Naive B cell (primary cell): ENCODE data around the gene HACL1. TPM values are rescaled to one million over a fixed set of nuclear protein-coding genes. Genes with fewer than 3 reads are reported as not detected.
A peak's percentile ranks its signal among the peaks of the same experiment; 100 is the strongest.

ENCODE experiments used
- ATAC-seq, 2 donors: fragments of 150-1000 bp; cut with Tn5 transposase; 2 replicates each; pipeline ENCODE4 v1.10.0; 2021; ENCODE audit warnings: low read depth in 2 of 2, mild to moderate bottlenecking in 2 of 2, moderate library complexity in 2 of 2
- DNase-seq: peaks from one replicate; pipeline ENCODE4 v3.0.0; 2022
- H3K27ac Mint-ChIP-seq, 6 donors: one replicate each; pipeline ENCODE4 v1.8.0; 2020 to 2022; ENCODE audit warnings: mild to moderate bottlenecking in 6 of 6, mixed read lengths in 6 of 6, moderate library complexity in 5 of 6, inconsistent platforms in 2 of 6
- H3K27me3 Mint-ChIP-seq, 3 donors: one replicate each; pipeline ENCODE4 v1.8.0; 2021 to 2022; ENCODE audit warnings: mixed read lengths in 3 of 3, mild to moderate bottlenecking in 1 of 3
- H3K36me3 Mint-ChIP-seq, 2 donors: one replicate each; pipeline ENCODE4 v1.8.0; 2020 to 2022; ENCODE audit warnings: mixed read lengths in 2 of 2, inconsistent platforms in 1 of 2, mild to moderate bottlenecking in 1 of 2
- H3K4me1 Mint-ChIP-seq, 3 donors: one replicate each; pipeline ENCODE4 v1.8.0; 2020 to 2022; ENCODE audit warnings: mixed read lengths in 3 of 3, inconsistent platforms in 1 of 3, mild to moderate bottlenecking in 1 of 3, moderate library complexity in 1 of 3
- H3K4me3 Mint-ChIP-seq, 8 donors: one replicate each; pipeline ENCODE4 v1.8.0; 2020 to 2022; ENCODE audit warnings: mild to moderate bottlenecking in 8 of 8, mixed read lengths in 8 of 8, moderate library complexity in 8 of 8, inconsistent platforms in 2 of 8
- H3K9me3 Mint-ChIP-seq, 7 donors: one replicate each; pipeline ENCODE4 v1.8.0; 2020 to 2022; ENCODE audit warnings: mixed read lengths in 7 of 7, mild to moderate bottlenecking in 5 of 7, inconsistent platforms in 2 of 7, moderate library complexity in 1 of 7
- polyA plus RNA-seq, 6 donors: library from polyadenylated mRNA; unstranded; fragments of 300-500 nt; fragmentation: Illumina TruSeq; gene quantifications; one replicate each; pipeline ENCODE4 v1.2.3, GENCODE V29; 2021; ENCODE audit warnings: low read depth in 6 of 6

HACL1 gene
- polyA plus RNA-seq, 6 donors from 2014 or later = 25.5 to 46.4 (median 36.5) TPM

GRCh38 chr3:15585111-15585845, 16.1 kb downstream of the HACL1 start:
- peaks cover 16 to 34% of the 10 kb centered on the region in 2 donors for H3K36me3 Mint-ChIP-seq

GRCh38 chr3:15581471-15582394, 19.6 kb downstream of the HACL1 start:
- DNase-seq (no peak), ATAC-seq (no peak)
- Mint-ChIP-seq H3K27me3 (no peaks in the 10 kb centered on the region), H3K36me3 (peaks cover 21 to 29% of the 10 kb centered on the region in 2 donors), H3K4me1 (peaks cover under 1 to 8% (median 6%) of the 10 kb centered on the region in 3 donors), H3K9me3 (no peaks in the 10 kb centered on the region), H3K27ac (peak overlapping the region in 2 of 6 donors; percentile 40 to 41), H3K4me3 (no peak overlapping the region)

More at GRCh38 chr3:15585111-15585845, 16.1 kb downstream of the HACL1 start:
- no peaks in the 10 kb centered on the region for H3K27me3 Mint-ChIP-seq
- no peaks in the 10 kb centered on the region for H3K9me3 Mint-ChIP-seq
- ATAC-seq (no peak), DNase-seq (no peak)
- H3K4me1 Mint-ChIP-seq = no peaks in the 10 kb centered on the region
- H3K27ac Mint-ChIP-seq = no peak overlapping the region
- no peak overlapping the region for H3K4me3 Mint-ChIP-seq

- Mint-ChIP-seq H3K4me3 (no peak overlapping the region), H3K36me3 (peaks cover 7 to 29% of the 10 kb centered on the region in 2 donors), H3K4me1 (peaks cover 6 to 14% (median 11%) of the 10 kb centered on the region in 3 donors), H3K27ac (peak overlapping the region in 1 of 6 donors; percentile 59), H3K9me3 (no peaks in the 10 kb centered on the region), H3K27me3 (no peaks in the 10 kb centered on the region)
- ATAC-seq = no peak
- DNase-seq = no peak
Observed at GRCh38 chr3:15579051-15579450, 22.3 kb downstream of the HACL1 start.

GRCh38 chr3:15578289-15578867, 23.0 kb downstream of the HACL1 start:
- Mint-ChIP-seq H3K36me3 (peaks cover 7 to 29% of the 10 kb centered on the region in 2 donors), H3K9me3 (no peaks in the 10 kb centered on the region), H3K4me1 (peaks cover 6 to 14% (median 11%) of the 10 kb centered on the region in 3 donors), H3K27me3 (no peaks in the 10 kb centered on the region), H3K27ac (peak overlapping the region in 2 of 6 donors; percentile 26 to 42), H3K4me3 (no peak overlapping the region)
- no peak for DNase-seq
- ATAC-seq = no peak

- DNase-seq (peak; percentile 5), ATAC-seq (peak; percentile 32 to 51)
- Mint-ChIP-seq H3K27me3 (no peaks in the 10 kb centered on the region), H3K4me1 (peaks cover 6 to 14% (median 11%) of the 10 kb centered on the region in 3 donors), H3K27ac (peak overlapping the region in 2 of 6 donors; percentile 29 to 75), H3K4me3 (no peak overlapping the region), H3K36me3 (peaks cover 3 to 24% of the 10 kb centered on the region in 2 donors), H3K9me3 (no peaks in the 10 kb centered on the region)
Observed at GRCh38 chr3:15576475-15576874, 24.9 kb downstream of the HACL1 start.

GRCh38 chr3:15575446-15575845, 25.9 kb downstream of the HACL1 start:
- no peak for ATAC-seq
- H3K27me3 Mint-ChIP-seq = no peaks in the 10 kb centered on the region

GRCh38 chr3:15572138-15572537, 29.2 kb downstream of the HACL1 start:
- H3K4me3 Mint-ChIP-seq = no peak overlapping the region
- H3K9me3 Mint-ChIP-seq = no peaks in the 10 kb centered on the region
- H3K27ac Mint-ChIP-seq = peak overlapping the region in 1 of 6 donors; percentile 44
- H3K4me1 Mint-ChIP-seq = peaks cover 6 to 9% (median 9%) of the 10 kb centered on the region in 3 donors
- no peaks in the 10 kb centered on the region for H3K27me3 Mint-ChIP-seq
- peaks cover 11 to 13% of the 10 kb centered on the region in 2 donors for H3K36me3 Mint-ChIP-seq
- ATAC-seq (no peak), DNase-seq (no peak)

More at GRCh38 chr3:15575446-15575845, 25.9 kb downstream of the HACL1 start:
- Mint-ChIP-seq H3K4me1 (peaks cover 6 to 14% (median 11%) of the 10 kb centered on the region in 3 donors), H3K36me3 (peaks cover 0 to 15% of the 10 kb centered on the region in 2 donors), H3K27ac (peak overlapping the region in 1 of 6 donors; percentile 81), H3K9me3 (no peaks in the 10 kb centered on the region), H3K4me3 (no peak overlapping the region)
- DNase-seq = no peak

GRCh38 chr3:15563190-15563589, 38.2 kb downstream of the HACL1 start:
- H3K27me3 Mint-ChIP-seq = no peaks in the 10 kb centered on the region
- no peaks in the 10 kb centered on the region for H3K9me3 Mint-ChIP-seq
- peak overlapping the region in 1 of 6 donors; percentile 4 for H3K27ac Mint-ChIP-seq
- peaks cover 20 to 33% of the 10 kb centered on the region in 2 donors for H3K36me3 Mint-ChIP-seq
- DNase-seq (no peak), ATAC-seq (no peak)
- H3K4me1 Mint-ChIP-seq = peaks cover 0 to under 1% (median 0%) of the 10 kb centered on the region in 3 donors
- H3K4me3 Mint-ChIP-seq = no peak overlapping the region

- H3K36me3 Mint-ChIP-seq = peaks cover 14 to 30% of the 10 kb centered on the region in 2 donors
- DNase-seq (no peak), ATAC-seq (no peak)
- H3K4me3 Mint-ChIP-seq = no peak overlapping the region
- H3K4me1 Mint-ChIP-seq = peaks cover 0 to 4% (median 3%) of the 10 kb centered on the region in 3 donors
- H3K27me3 Mint-ChIP-seq = no peaks in the 10 kb centered on the region
- no peaks in the 10 kb centered on the region for H3K9me3 Mint-ChIP-seq
- no peak overlapping the region for H3K27ac Mint-ChIP-seq
Observed at GRCh38 chr3:15562560-15562959, 38.8 kb downstream of the HACL1 start.

GRCh38 chr3:15558581-15558980, 42.8 kb downstream of the HACL1 start:
- H3K4me3 Mint-ChIP-seq = no peak overlapping the region
- H3K36me3 Mint-ChIP-seq = peaks cover 10 to 22% of the 10 kb centered on the region in 2 donors
- peak overlapping the region in 1 of 6 donors; percentile 13 for H3K27ac Mint-ChIP-seq
- ATAC-seq = no peak
- H3K4me1 Mint-ChIP-seq = peaks cover 17 to 33% (median 19%) of the 10 kb centered on the region in 3 donors
- no peaks in the 10 kb centered on the region for H3K9me3 Mint-ChIP-seq
- H3K27me3 Mint-ChIP-seq = no peaks in the 10 kb centered on the region
- no peak for DNase-seq

GRCh38 chr3:15557511-15557946, 43.8 kb downstream of the HACL1 start:
- ATAC-seq = peak; percentile 34 to 40

GRCh38 chr3:15556512-15556911, 44.9 kb downstream of the HACL1 start:
- Mint-ChIP-seq H3K36me3 (peaks cover 0 to 10% of the 10 kb centered on the region in 2 donors), H3K4me3 (peak overlapping the region in 7 of 8 donors; percentile 43 to 77 (median 66)), H3K9me3 (no peaks in the 10 kb centered on the region), H3K27ac (peak overlapping the region; percentile 96 to 98 (median 98)), H3K4me1 (peaks cover 17 to 33% (median 19%) of the 10 kb centered on the region in 3 donors), H3K27me3 (no peaks in the 10 kb centered on the region)
- DNase-seq = peak; percentile 81
- ATAC-seq = peak; percentile 92 to 93

More at GRCh38 chr3:15557511-15557946, 43.8 kb downstream of the HACL1 start:
- Mint-ChIP-seq H3K36me3 (peaks cover 2 to 14% of the 10 kb centered on the region in 2 donors), H3K27me3 (no peaks in the 10 kb centered on the region), H3K27ac (peak overlapping the region; percentile 24 to 98 (median 95)), H3K4me1 (peaks cover 17 to 33% (median 19%) of the 10 kb centered on the region in 3 donors), H3K4me3 (peak overlapping the region in 3 of 8 donors; percentile 22 to 50 (median 29)), H3K9me3 (no peaks in the 10 kb centered on the region)
- DNase-seq = peak; percentile 67

- peak overlapping the region in 2 of 6 donors; percentile 86 to 98 for H3K27ac Mint-ChIP-seq
- H3K4me1 Mint-ChIP-seq = peaks cover 17 to 33% (median 19%) of the 10 kb centered on the region in 3 donors
- no peaks in the 10 kb centered on the region for H3K9me3 Mint-ChIP-seq
- ATAC-seq (no peak), DNase-seq (no peak)
- no peaks in the 10 kb centered on the region for H3K27me3 Mint-ChIP-seq
- peaks cover 0 to 8% of the 10 kb centered on the region in 2 donors for H3K36me3 Mint-ChIP-seq
- H3K4me3 Mint-ChIP-seq = peak overlapping the region in 1 of 8 donors; percentile 61
Observed at GRCh38 chr3:15553749-15554148, 47.6 kb downstream of the HACL1 start.
